Mucosa of descending colon (tissue), 3 donors: Measurements from ENCODE around the gene TCHP. TPM values are rescaled to one million over a fixed set of nuclear protein-coding genes. Genes with fewer than 3 reads are reported as not detected.

Experiments used
- ATAC-seq: fragments of 200-7000 bp; cut with Tn5 transposase; one replicate; pipeline ENCODE4 v1.9.1; 2020; ENCODE audit warnings: mild to moderate bottlenecking, moderate library complexity
- DNase-seq, 3 donors: peaks; one replicate each; pipeline ENCODE4 v3.0.0-alpha.2; 2020
- H3K36me3 ChIP-seq: fragments of 200-600 bp; one replicate; pipeline ENCODE4 v1.8.0; 2021; ENCODE audit warnings: low read depth, mild to moderate bottlenecking
- H3K4me1 ChIP-seq: fragments of 200-600 bp; one replicate; pipeline ENCODE4 v1.8.0; 2021; ENCODE audit warnings: low read depth, mild to moderate bottlenecking
- H3K4me3 ChIP-seq: fragments of 200-600 bp; one replicate; pipeline ENCODE4 v1.8.0; 2021; ENCODE audit warnings: mild to moderate bottlenecking
- H3K9me3 ChIP-seq: fragments of 200-600 bp; one replicate; pipeline ENCODE4 v1.8.0; 2021; ENCODE audit warnings: mild to moderate bottlenecking
- intact Hi-C, 2 donors: fragments of 100-400 bp; cut with DNase I in 1 of 2; cut with micrococcal nuclease in 1 of 2; formaldehyde crosslinking; loops; one replicate each; pipeline versions ENCODE4 v1.11.0 to v1.11.1; 2022; cut with DNase I, micrococcal nuclease
- total RNA-seq, 3 donors: library from RNA; stranded (reverse); fragmentation: NEBNext Ultra II Directional in 2 of 3; extraction: Animal tissue kit (Norgen Biotek cat#: 25700) in 2 of 3; gene quantifications; one replicate each; pipeline versions ENCODE4 v1.2.1 to v1.2.4, GENCODE V29; 2021 to 2023
- TF ChIP-seq, protein P1 (sequence below): fragments of 200-600 bp; IDR thresholded peaks from one replicate; pipeline ENCODE4 v1.8.0; 2022; ENCODE audit warnings: antibody characterized with exemption, mild to moderate bottlenecking
- donor health status: DM: no; HTN: no; CAD: no; lungs with moderate emphysema.
- donor health status: DM: no; HTN: no; CAD: no.
- donor health status: DM: no; HTN: yes; CAD: no.

TCHP gene
- total RNA-seq, 3 donors from 2014 or later: 24.7 to 27.8 (median 24.9) TPM

DNA sequence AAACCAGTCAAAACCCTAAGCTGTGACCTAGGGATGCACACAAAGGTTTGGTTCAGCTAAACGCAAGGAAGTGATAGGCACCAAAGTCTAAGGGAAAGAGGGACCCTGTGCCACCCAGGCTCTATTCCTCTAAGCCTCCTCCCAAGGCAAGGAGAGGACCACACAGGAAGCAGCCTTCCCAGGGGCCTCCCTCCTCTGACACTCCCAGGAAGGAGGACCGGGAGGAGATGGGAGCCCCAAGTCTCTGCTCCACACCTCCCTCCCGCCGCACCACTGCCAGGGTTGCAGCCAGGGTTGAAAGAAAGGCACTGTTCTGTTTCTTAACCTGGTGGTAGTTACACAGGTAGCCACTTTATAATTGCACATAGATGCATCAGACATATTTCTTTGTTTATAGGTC is 21.9 kb downstream of the TCHP start:
- H3K36me3 ChIP-seq: no peaks in the 10 kb centered on the region
- DNase-seq: no peak
- intact Hi-C loops: no loop called here

DNA sequence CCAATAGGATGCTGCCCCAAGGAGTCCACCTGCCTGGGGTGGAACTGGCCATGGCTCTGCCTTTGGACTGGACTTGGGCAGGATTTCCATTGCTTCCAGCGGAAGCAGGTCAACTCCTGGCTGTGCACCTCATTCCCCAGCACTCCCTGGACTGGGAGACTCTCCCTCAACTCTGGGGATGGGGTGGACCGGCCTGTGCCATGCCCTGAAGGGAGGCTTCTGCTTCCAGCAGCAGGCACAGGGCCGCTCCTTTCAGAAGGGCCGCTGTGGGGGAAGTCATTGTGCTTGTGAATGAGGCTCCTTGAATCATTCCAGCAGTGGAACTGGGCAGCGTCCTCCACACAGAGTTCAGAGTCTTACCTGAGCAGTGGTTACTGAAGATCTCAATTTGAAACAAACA is 23.0 kb downstream of the TCHP start:
- TF ChIP-seq, protein P1, sequence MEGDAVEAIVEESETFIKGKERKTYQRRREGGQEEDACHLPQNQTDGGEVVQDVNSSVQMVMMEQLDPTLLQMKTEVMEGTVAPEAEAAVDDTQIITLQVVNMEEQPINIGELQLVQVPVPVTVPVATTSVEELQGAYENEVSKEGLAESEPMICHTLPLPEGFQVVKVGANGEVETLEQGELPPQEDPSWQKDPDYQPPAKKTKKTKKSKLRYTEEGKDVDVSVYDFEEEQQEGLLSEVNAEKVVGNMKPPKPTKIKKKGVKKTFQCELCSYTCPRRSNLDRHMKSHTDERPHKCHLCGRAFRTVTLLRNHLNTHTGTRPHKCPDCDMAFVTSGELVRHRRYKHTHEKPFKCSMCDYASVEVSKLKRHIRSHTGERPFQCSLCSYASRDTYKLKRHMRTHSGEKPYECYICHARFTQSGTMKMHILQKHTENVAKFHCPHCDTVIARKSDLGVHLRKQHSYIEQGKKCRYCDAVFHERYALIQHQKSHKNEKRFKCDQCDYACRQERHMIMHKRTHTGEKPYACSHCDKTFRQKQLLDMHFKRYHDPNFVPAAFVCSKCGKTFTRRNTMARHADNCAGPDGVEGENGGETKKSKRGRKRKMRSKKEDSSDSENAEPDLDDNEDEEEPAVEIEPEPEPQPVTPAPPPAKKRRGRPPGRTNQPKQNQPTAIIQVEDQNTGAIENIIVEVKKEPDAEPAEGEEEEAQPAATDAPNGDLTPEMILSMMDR: no peak
- no peaks in the 10 kb centered on the region for H3K9me3 ChIP-seq
- H3K4me1 ChIP-seq: no peaks in the 10 kb centered on the region
- H3K4me3 ChIP-seq: no peak overlapping the region
- no peak for DNase-seq
- no peaks in the 10 kb centered on the region for H3K36me3 ChIP-seq
- intact Hi-C loops: no loop called here
- ATAC-seq: no peak

More for the DNA sequence above, 21.9 kb downstream of the TCHP start:
- TF ChIP-seq, protein P1: no peak
- no peaks in the 10 kb centered on the region for H3K9me3 ChIP-seq
- no peak overlapping the region for H3K4me3 ChIP-seq
- ATAC-seq: no peak
- no peaks in the 10 kb centered on the region for H3K4me1 ChIP-seq

DNA sequence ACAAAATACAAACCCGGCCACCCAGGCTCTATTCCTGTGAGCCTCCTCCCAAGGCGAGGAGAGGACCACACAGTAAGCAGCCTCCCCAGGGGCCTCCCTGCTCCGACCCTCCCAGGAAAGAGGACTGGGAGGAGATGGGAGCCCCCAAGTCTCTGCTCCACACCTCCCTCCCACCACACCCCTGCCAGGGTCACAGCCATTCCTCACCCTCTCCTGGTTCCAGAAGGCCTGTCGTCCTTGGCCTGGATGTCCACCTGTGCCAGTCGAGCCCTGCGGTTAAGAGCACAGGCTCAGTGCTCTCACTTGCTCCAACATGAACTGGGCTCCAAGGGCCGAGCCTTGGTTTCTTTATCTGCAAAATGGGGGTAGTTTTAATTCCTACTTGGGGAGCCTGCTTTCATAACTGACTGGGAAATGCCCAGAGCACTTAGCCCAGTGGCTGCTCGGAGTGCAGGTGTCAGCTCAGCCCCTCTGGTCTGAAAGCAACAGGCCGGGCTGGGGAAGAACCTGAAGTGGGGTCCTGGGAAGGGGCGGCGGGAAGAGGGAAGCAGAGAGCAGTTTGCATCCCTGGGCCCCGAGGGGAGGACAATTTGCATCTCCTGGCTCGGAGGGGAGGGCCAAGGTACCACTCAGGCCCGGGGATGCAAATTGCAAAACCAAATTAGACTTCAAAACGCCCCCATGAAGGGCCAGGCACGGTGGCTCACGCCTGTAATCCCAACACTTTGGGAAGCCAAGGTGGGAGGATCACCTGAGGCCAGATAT is 23.6 kb downstream of the TCHP start:
- no peaks in the 10 kb centered on the region for H3K4me1 ChIP-seq
- no peak for ATAC-seq
- no peaks in the 10 kb centered on the region for H3K36me3 ChIP-seq
- no peak overlapping the region for H3K4me3 ChIP-seq
- H3K9me3 ChIP-seq: no peaks in the 10 kb centered on the region
- intact Hi-C loops: no loop called here
- no peak for DNase-seq
- TF ChIP-seq, protein P1: no peak

DNA sequence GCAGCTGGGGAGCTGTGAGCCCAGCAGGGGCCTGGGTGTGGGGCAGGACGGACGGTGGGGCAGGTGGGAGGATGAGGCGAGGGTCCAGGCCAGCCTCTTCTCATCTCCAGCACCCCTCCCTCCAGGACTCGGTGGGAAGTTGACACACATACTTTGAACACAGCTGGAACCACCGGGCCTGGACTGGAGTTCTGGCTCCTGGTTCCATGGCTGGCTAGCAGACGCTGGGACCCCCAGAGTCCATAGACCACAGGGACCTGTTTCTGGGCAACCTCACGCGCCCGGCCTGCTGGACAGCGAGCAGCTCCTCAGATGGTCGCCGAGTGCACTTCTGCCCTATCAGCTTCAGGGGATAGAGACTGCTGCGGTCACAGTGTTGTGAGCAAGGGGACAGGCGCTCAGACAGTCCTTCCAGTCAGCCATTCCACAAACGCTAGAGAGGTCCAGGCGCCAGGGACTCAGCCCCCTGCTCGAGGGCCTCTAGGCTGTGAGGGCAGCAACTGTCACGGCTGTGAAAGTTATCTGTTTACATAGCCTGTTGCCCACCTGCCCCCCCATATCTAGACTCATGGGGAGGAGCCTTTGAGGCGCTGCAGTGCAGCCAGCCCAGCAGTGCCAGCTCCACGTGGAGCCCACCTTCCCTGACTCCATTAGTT is 25.2 kb downstream of the TCHP start:
- intact Hi-C loops: no loop called here
- DNase-seq (no peak), ATAC-seq (no peak)
- Histone ChIP-seq H3K4me1 (peaks cover 7% of the 10 kb centered on the region), H3K4me3 (no peak overlapping the region), H3K9me3 (no peaks in the 10 kb centered on the region), H3K36me3 (no peaks in the 10 kb centered on the region)
- TF ChIP-seq, protein P1: no peak

DNA sequence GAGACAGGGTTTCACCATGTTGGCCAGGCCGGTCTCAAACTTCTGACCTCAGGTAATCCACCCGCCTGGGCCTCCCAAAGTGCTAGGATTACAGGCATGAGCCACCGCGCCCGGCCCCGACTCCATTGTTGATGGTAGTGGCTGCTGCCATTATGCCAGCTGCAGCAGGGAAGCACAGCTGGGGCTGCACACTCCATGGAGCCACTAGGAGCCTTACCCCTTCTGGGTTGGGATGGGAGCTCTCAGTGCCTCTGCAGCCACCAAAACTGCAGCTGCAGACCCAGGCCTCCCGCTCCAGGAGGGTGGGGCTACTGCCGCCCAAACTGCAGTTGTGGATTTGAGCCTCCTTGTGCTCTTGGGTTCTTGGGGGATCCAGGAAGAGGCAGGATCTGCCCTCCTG is 25.9 kb downstream of the TCHP start:
- DNase-seq (no peak), ATAC-seq (no peak)
- peaks cover 7% of the 10 kb centered on the region for H3K4me1 ChIP-seq
- intact Hi-C loops: no loop called here
- TF ChIP-seq, protein P1: no peak
- H3K36me3 ChIP-seq: no peaks in the 10 kb centered on the region
- no peak overlapping the region for H3K4me3 ChIP-seq
- no peaks in the 10 kb centered on the region for H3K9me3 ChIP-seq
